DND-41 (cell line): ENCODE measurements around the gene C17orf100.

ENCODE experiments used
- CTCF ChIP-seq: IDR thresholded peaks from 2 replicates; pipeline ENCODE4 v1.5.1; 2012; ENCODE audit warnings: borderline replicate concordance, low read length, moderate library complexity, mild to moderate bottlenecking; ENCODE audit not compliant: poor library complexity, severe bottlenecking; ENCODE audit errors: extremely low read depth
- EZH2 ChIP-seq: IDR thresholded peaks from 3 replicates; pipeline ENCODE4 v1.6.1; 2012; ENCODE audit warnings: borderline replicate concordance, low read depth, mild to moderate bottlenecking, moderate library complexity, low read length, inconsistent platforms; ENCODE audit not compliant: severe bottlenecking

- TF ChIP-seq CTCF, result no peak
- no peak for TF ChIP-seq EZH2
Observed at GRCh38 chr17:6684460-6684783, 32.9 kb downstream of the C17orf100 start.
